HepG2 (cell line): ENCODE results near the gene OGFOD3. TPM values are rescaled to one million over a fixed set of nuclear protein-coding genes. Genes with fewer than 3 reads are reported as not detected.

Experiments
- ARNT2 ChIP-seq: sonication (generic); formaldehyde crosslinking; IDR thresholded peaks from 2 replicates; pipeline ENCODE4 v1.8.0; 2022; ENCODE audit warnings: mild to moderate bottlenecking, low read depth, missing genetic modification reagents, moderate library complexity
- CREM ChIP-seq, 2 experiments: sonication (generic) in 1 of 2; formaldehyde crosslinking in 1 of 2; IDR thresholded peaks; 2 replicates each; pipeline versions ENCODE4 v1.4.0 to v1.6.1; 2016 to 2020; ENCODE audit warnings: antibody characterized with exemption in 1 of 2, mild to moderate bottlenecking in 1 of 2, missing genetic modification reagents in 1 of 2
- EED ChIP-seq: sonication (generic); formaldehyde crosslinking; IDR thresholded peaks from 2 replicates; pipeline ENCODE4 v1.5.0; 2020; ENCODE audit warnings: mild to moderate bottlenecking, missing genetic modification reagents
- FOXC1 ChIP-seq: sonication (generic); formaldehyde crosslinking; IDR thresholded peaks from 2 replicates; pipeline ENCODE4 v1.8.0; 2022; ENCODE audit warnings: mild to moderate bottlenecking, missing genetic modification reagents, borderline replicate concordance
- HHEX ChIP-seq: IDR thresholded peaks from 2 replicates; pipeline ENCODE4 v1.6.1; 2016; ENCODE audit warnings: control low read depth
- HMGA1 ChIP-seq: sonication (generic); formaldehyde crosslinking; conservative IDR thresholded peaks from 2 replicates; pipeline ENCODE4 v1.4.0; 2020; ENCODE audit warnings: missing genetic modification reagents
- KDM4B ChIP-seq: sonication (generic); formaldehyde crosslinking; IDR thresholded peaks from 2 replicates; pipeline ENCODE4 v1.4.0; 2020; ENCODE audit warnings: missing genetic modification reagents
- RAD51 ChIP-seq: fragments of 450-650 bp; IDR thresholded peaks from 2 replicates; pipeline ENCODE4 v1.6.1; 2016; ENCODE audit warnings: borderline replicate concordance
- YY1 ChIP-seq: IDR thresholded peaks from 2 replicates; pipeline ENCODE4 v1.6.1; 2011; ENCODE audit warnings: low read length, low read depth, moderate library complexity, mild to moderate bottlenecking; ENCODE audit not compliant: insufficient read depth, insufficient replicate concordance
- ZFX ChIP-seq: sonication (generic); formaldehyde crosslinking; IDR thresholded peaks from 2 replicates; pipeline ENCODE4 v1.4.0; 2020; ENCODE audit warnings: mild to moderate bottlenecking, low read depth, missing genetic modification reagents, moderate library complexity
- ZNF136 ChIP-seq: sonication (generic); formaldehyde crosslinking; IDR thresholded peaks from 2 replicates; pipeline ENCODE4 v1.8.1; 2022; ENCODE audit warnings: low read depth, mild to moderate bottlenecking, moderate library complexity, missing genetic modification reagents
- ZNF44 ChIP-seq: sonication (generic); formaldehyde crosslinking; IDR thresholded peaks from 2 replicates; pipeline ENCODE4 v1.5.1; 2020; ENCODE audit warnings: mild to moderate bottlenecking, missing genetic modification reagents
- ZNF720 ChIP-seq: sonication (generic); formaldehyde crosslinking; IDR thresholded peaks from 2 replicates; pipeline ENCODE4 v1.4.0; 2020; ENCODE audit warnings: missing genetic modification reagents
- ZNF776 ChIP-seq: sonication (generic); formaldehyde crosslinking; IDR thresholded peaks from 2 replicates; pipeline ENCODE4 v1.4.0; 2020; ENCODE audit warnings: mild to moderate bottlenecking, missing genetic modification reagents
- ZNF839 ChIP-seq: sonication (generic); formaldehyde crosslinking; IDR thresholded peaks from 2 replicates; pipeline ENCODE4 v1.4.0; 2020; ENCODE audit warnings: missing genetic modification reagents, mild to moderate bottlenecking, borderline replicate concordance
- ZNF879 ChIP-seq: sonication (generic); formaldehyde crosslinking; IDR thresholded peaks from 2 replicates; pipeline ENCODE4 v1.8.1; 2023; ENCODE audit warnings: missing genetic modification reagents
- polyA plus RNA-seq, 8 experiments: library from polyadenylated mRNA; depleted of rRNA in 3 of 8; stranded (reverse) in 7 of 8; unstranded in 1 of 8; fragments of >200 nt; fragmentation: Illumina TruSeq in 4 of 8; extraction: Trizol in 4 of 8; gene quantifications; 2 replicates each; pipeline versions ENCODE4 v1.2.1 to v1.2.3, GENCODE V29; 2011 to 2016; ENCODE audit warnings: low read depth in 4 of 8, missing spikeins in 1 of 8, mixed read lengths in 1 of 8; ENCODE audit not compliant: insufficient read depth in 1 of 8
- total RNA-seq, 5 experiments: library from RNA; depleted of rRNA; stranded (reverse); fragments of >200 nt; fragmentation: Illumina TruSeq; extraction: Trizol; gene quantifications; 2 replicates each; pipeline ENCODE4 v1.2.3, GENCODE V29; 2016; ENCODE audit warnings: low read depth in 1 of 5
- TF ChIP-seq, protein P1 (sequence below): sonication (generic); formaldehyde crosslinking; IDR thresholded peaks from 2 replicates; pipeline ENCODE4 v1.5.0; 2020; ENCODE audit warnings: mild to moderate bottlenecking, missing genetic modification reagents
- TF ChIP-seq, protein P2 (sequence below): sonication (generic); formaldehyde crosslinking; IDR thresholded peaks from 2 replicates; pipeline ENCODE4 v1.4.0; 2020; ENCODE audit warnings: missing genetic modification reagents, borderline replicate concordance
- TF ChIP-seq, protein P3 (sequence below): sonication (generic); formaldehyde crosslinking; IDR thresholded peaks from 2 replicates; pipeline ENCODE4 v1.8.1; 2023; ENCODE audit warnings: missing genetic modification reagents, mild to moderate bottlenecking, borderline replicate concordance
- TF ChIP-seq, protein P4 (sequence below): sonication (generic); formaldehyde crosslinking; conservative IDR thresholded peaks from 2 replicates; pipeline ENCODE4 v1.8.1; 2023; ENCODE audit warnings: missing genetic modification reagents
- TF ChIP-seq, protein P5 (sequence below): sonication (generic); formaldehyde crosslinking; IDR thresholded peaks from 2 replicates; pipeline ENCODE4 v1.4.0; 2020; ENCODE audit warnings: missing genetic modification reagents; ENCODE audit errors: not compliant biosample characterization

OGFOD3 gene
- total and polyA plus RNA-seq, 2 of the 13 experiments (the other 11 are each of a cell fraction or from before 2014, with no cell fraction given): 40.0 to 42.1 TPM

DNA sequence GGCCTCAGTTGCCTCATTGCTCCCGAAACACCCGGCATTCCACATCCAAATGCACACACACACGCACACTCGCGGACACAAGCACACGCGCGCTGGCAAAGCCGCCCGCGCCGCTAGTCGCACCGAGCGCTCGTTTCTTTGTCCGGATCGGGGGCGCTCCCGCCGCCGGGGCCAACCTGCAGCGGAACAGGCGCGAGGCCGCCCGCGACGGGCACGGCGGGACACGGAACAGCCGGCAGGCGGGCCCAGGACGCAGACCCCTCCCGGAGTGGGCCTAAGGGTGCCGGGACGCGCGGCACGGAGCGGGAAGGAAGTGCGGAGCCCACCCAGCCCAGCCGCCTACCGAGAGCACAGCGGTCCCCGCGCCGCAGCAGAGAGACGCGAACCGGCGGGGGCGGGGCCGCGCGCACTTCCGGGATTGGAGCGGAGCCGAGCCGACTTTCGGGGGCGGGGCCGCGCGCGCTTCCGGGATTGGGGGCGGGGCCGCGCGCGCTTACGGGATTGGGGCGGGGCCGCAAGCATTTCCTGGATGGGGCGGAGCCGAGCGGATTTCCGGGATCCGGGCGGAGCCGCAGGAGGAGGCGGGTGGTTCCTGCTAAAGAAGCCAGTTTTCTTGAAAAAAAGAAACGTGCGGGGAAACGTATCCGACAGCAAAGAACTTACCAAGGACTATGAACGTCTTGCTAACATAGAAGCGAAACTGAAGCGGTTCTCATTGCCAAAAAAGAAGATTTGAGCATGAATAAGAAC, 32.1 kb upstream of the OGFOD3 start, which contains the start of gene CYBC1 (continued):
- TF ChIP-seq, protein P1, sequence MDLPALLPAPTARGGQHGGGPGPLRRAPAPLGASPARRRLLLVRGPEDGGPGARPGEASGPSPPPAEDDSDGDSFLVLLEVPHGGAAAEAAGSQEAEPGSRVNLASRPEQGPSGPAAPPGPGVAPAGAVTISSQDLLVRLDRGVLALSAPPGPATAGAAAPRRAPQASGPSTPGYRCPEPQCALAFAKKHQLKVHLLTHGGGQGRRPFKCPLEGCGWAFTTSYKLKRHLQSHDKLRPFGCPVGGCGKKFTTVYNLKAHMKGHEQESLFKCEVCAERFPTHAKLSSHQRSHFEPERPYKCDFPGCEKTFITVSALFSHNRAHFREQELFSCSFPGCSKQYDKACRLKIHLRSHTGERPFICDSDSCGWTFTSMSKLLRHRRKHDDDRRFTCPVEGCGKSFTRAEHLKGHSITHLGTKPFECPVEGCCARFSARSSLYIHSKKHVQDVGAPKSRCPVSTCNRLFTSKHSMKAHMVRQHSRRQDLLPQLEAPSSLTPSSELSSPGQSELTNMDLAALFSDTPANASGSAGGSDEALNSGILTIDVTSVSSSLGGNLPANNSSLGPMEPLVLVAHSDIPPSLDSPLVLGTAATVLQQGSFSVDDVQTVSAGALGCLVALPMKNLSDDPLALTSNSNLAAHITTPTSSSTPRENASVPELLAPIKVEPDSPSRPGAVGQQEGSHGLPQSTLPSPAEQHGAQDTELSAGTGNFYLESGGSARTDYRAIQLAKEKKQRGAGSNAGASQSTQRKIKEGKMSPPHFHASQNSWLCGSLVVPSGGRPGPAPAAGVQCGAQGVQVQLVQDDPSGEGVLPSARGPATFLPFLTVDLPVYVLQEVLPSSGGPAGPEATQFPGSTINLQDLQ (CRISPR knock-in tag): peak; percentile 52; the same call in 1 of the 2 replicates
- TF ChIP-seq ZNF136 (CRISPR knock-in tag): no peak; the same call in 1 of the 2 replicates
- TF ChIP-seq FOXC1 (CRISPR knock-in tag): peak; percentile 97
- TF ChIP-seq, protein P2, sequence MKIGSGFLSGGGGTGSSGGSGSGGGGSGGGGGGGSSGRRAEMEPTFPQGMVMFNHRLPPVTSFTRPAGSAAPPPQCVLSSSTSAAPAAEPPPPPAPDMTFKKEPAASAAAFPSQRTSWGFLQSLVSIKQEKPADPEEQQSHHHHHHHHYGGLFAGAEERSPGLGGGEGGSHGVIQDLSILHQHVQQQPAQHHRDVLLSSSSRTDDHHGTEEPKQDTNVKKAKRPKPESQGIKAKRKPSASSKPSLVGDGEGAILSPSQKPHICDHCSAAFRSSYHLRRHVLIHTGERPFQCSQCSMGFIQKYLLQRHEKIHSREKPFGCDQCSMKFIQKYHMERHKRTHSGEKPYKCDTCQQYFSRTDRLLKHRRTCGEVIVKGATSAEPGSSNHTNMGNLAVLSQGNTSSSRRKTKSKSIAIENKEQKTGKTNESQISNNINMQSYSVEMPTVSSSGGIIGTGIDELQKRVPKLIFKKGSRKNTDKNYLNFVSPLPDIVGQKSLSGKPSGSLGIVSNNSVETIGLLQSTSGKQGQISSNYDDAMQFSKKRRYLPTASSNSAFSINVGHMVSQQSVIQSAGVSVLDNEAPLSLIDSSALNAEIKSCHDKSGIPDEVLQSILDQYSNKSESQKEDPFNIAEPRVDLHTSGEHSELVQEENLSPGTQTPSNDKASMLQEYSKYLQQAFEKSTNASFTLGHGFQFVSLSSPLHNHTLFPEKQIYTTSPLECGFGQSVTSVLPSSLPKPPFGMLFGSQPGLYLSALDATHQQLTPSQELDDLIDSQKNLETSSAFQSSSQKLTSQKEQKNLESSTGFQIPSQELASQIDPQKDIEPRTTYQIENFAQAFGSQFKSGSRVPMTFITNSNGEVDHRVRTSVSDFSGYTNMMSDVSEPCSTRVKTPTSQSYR (CRISPR knock-in tag): peak; percentile 77; the same call in 1 of the 2 replicates
- peak; percentile 93 for TF ChIP-seq ZFX (CRISPR knock-in tag)
- TF ChIP-seq ARNT2 (CRISPR knock-in tag): peak; percentile 90
- TF ChIP-seq ZNF776 (CRISPR knock-in tag): peak; percentile 84; the same call in 1 of the 2 replicates
- no peak for TF ChIP-seq HHEX
- TF ChIP-seq, protein P3, sequence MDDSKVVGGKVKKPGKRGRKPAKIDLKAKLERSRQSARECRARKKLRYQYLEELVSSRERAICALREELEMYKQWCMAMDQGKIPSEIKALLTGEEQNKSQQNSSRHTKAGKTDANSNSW: no peak
- TF ChIP-seq, protein P4, sequence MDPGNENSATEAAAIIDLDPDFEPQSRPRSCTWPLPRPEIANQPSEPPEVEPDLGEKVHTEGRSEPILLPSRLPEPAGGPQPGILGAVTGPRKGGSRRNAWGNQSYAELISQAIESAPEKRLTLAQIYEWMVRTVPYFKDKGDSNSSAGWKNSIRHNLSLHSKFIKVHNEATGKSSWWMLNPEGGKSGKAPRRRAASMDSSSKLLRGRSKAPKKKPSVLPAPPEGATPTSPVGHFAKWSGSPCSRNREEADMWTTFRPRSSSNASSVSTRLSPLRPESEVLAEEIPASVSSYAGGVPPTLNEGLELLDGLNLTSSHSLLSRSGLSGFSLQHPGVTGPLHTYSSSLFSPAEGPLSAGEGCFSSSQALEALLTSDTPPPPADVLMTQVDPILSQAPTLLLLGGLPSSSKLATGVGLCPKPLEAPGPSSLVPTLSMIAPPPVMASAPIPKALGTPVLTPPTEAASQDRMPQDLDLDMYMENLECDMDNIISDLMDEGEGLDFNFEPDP (CRISPR knock-in tag): no peak; the same call in 1 of the 2 replicates
- no peak for TF ChIP-seq KDM4B
- no peak for TF ChIP-seq HMGA1 (CRISPR knock-in tag)
- no peak for TF ChIP-seq ZNF720 (CRISPR knock-in tag)
- TF ChIP-seq, protein P5, sequence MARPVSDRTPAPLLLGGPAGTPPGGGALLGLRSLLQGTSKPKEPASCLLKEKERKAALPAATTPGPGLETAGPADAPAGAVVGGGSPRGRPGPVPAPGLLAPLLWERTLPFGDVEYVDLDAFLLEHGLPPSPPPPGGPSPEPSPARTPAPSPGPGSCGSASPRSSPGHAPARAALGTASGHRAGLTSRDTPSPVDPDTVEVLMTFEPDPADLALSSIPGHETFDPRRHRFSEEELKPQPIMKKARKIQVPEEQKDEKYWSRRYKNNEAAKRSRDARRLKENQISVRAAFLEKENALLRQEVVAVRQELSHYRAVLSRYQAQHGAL (CRISPR knock-in tag): no peak
- no peak; the same call in 1 of the 2 replicates for TF ChIP-seq CREM (IDR thresholded peaks at IDR 0.05)
- TF ChIP-seq CREM (CRISPR knock-in tag; IDR thresholded peaks at IDR 0.05): no peak
- TF ChIP-seq ZNF44: no peak
- peak; percentile 79; the same call in 1 of the 2 replicates for TF ChIP-seq ZNF839 (CRISPR knock-in tag)
- peak; percentile 78; the same call in 1 of the 2 replicates for TF ChIP-seq EED (CRISPR knock-in tag)
- no peak for TF ChIP-seq RAD51
- TF ChIP-seq ZNF879 (CRISPR knock-in tag): no peak
- TF ChIP-seq YY1: peak; percentile 70
